HT-29 (cell line): ENCODE measurements around the gene HLA-B. TPM values are rescaled to one million over a fixed set of nuclear protein-coding genes. Genes with fewer than 3 reads are reported as not detected.
"Not testable (repeated sequence)": the region's sequence is repeated elsewhere in the genome, so short reads cannot be mapped to it uniquely, and the experiment has no call there.

ENCODE experiments used
- DNase-seq: peaks from one replicate; pipeline ENCODE4 v3.0.0-alpha.2; 2015; ENCODE audit warnings: low spot score
- total RNA-seq: library from RNA; depleted of rRNA; stranded (reverse); fragments of >200 nt; shearing (Covaris generic); gene quantifications from 2 replicates; pipeline ENCODE4 v1.2.3, GENCODE V29; 2014

Gene HLA-B
- total RNA-seq, 1 experiment from 2014 or later: 15.3 TPM

DNA sequence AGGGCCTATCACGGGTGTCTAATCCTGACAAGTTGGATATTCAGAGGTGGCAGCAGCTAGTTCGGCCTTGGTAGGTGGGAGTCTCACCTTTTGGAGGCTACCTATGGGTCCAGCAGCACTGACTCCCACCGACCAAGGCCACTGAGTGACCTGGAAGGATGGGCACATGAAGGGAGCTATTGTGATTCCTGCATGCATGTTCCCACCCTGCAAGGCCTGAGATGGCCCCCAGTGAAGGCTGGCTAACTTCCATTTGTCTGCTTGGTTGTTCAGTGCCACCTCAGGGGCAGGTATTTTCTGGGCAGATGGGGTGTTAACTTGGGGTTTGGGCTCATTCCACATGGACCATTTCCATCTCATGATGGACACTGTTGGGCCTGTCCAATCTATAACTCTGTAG lies 28.1 kb upstream of the HLA-B start:
- DNase-seq: no peak

DNA sequence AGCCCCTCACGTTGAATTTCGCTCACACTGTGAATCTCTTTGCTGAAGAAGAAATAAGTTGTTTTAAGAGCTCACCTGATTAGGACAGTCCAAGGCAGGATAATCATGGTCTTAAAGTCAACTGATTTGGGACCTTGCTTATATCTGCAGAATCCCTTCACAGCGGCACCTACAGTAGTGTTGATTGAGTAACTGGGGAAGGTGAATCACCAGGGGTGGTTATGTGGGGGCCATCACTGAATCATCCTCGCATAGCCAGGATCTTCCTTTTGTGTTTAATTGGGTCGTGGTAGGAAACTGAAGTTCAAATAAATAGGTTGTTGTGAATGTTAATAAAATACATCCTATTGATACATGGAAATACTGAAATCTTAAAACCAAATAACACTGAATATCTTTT lies 26.2 kb upstream of the HLA-B start:
- DNase-seq: no peak

DNA sequence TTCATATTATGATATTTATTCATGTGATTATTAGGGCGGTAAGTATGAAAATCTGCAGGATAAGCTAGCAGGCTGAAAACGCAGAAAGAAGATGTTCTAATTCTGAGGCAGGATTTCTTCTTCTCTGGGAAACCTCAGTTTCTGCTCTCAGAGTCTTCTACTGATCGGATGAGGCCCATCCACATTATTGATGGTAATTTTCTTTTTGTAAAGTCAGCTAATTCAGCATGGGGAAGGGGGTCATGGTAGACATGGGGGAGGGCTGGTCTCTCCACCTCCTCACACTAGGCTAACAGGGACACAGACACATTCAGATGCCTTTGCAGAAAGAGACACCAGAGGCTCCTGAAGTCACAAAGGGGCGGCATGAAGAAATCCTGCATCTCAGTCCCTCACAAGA lies 24.7 kb upstream of the HLA-B start:
- DNase-seq: no peak

DNA sequence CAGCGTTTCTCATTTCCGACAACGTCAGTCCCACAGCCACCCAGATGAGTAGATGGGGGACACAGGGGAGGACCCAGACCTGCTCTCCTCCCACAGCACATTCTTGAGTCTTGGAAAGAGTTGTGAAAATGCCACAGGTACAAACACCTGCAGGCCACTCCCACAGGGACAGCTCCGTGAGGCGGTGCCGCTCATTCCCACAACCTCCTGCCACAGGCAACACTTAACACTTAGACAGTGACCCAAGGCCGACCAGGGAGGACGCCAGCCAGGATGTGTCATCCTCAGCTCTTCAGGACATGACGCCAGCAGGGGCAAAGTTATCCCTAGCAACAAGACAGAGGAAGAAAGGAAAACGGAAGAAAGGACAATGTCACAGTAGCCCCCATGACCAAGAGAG lies 22.9 kb upstream of the HLA-B start:
- no peak for DNase-seq

DNA sequence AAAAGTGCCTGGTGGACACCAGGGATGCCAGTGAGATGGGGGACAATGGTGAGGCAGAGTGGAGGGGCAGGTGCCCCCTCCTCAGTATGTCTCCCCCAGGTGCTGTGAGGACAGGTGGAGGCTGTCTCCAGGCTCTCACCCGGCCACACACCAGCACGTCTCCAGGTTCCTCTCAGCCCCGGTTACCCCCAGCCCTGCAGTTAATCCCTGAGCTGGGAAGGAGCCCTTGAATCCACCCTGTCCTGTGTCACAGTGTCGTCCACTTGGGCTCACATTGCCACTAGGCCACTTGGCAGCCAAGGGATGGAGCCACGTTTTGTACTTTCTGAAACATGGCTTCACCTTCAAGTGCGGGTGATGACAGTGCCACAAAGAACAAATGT lies 21.7 kb upstream of the HLA-B start:
- DNase-seq: no peak

DNA sequence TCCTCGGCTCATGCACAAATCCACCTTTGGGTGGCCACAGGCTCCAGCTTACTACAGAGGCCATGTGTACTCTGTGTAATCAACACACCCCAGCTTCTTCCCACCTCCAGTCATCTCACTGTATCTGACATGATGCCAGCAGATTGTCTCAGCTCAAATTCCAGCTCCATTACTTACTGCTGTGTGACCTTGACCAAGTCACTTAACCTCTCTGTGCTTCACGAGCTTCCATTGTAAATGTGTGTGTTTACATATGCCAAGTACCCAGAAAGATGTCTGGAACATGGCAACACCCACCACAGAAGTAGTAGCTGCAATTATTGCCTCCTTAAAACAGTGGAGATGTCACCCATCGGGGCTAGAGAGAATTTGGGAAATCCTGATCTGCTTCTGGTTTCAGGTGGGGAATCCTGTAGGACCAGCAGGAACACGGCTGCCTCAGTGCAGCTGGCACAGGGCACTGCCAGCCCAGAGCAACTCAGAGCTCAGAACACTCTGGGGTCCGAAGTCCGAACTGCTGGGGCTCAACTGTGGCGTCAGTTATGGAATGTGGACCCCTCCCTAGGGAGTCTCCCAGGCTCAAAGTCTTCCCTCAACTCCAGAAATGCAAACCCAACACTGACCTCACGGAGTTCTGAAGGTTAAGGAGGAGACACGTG lies 21.2 kb upstream of the HLA-B start:
- peak; percentile 33 for DNase-seq

DNA sequence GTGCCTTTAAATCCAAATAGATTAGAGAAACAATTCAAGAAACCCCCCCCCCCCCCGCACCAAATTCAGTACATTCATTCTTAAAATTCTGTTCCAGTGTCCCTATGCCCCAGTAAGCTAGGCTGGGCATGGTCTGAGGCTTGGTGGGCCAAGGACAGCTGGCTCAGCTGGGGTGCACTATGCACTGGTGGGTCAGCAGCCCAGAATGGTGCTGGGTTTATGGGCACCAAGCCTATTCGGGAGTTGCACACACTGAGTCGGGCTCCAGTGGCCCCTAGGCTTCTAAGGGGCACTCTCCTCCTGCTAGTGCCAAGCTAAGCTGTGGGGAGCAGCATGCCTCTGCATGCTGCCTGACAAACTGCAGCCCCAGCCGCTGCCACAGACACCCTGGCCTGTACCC lies 20.1 kb upstream of the HLA-B start:
- no peak for DNase-seq

DNA sequence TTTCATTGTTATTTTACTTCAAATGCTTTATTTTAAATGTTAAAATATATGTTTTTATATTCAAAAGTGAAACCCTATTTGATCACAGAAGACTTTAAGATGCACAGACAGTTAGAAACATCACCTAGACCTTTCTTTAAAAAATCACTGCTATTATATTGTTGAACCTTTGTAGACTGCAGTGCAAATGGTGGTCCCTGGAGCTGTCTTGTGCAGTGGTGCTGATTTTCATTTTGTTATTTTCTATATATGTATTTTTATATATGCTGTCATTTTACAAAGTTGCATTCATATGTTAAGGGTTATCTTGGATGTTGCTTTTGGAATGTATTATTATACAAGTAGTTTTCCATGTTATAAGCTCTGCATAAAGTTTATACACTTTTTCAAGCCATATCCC lies 18.7 kb upstream of the HLA-B start:
- no peak for DNase-seq

DNA sequence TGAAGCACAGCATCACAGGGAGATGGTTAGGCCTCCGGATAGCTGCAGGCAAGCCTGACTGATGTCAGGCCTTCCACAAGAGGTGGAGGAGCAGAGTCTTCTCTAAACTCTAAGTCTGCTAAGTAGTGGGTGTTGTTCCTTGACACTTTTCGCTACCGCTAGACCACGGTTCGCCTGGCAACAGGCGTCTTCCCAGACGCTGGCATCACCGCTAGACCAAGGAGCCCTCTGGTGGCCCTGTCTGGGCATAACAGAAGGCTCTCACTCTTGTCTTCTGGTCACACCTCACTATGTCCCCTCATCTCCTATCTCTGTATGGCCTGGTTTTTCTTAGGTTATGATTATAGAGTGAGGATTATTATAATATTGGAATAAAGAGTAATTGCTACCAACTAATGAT lies 17.1 kb upstream of the HLA-B start:
- not testable (repeated sequence) for DNase-seq

DNA sequence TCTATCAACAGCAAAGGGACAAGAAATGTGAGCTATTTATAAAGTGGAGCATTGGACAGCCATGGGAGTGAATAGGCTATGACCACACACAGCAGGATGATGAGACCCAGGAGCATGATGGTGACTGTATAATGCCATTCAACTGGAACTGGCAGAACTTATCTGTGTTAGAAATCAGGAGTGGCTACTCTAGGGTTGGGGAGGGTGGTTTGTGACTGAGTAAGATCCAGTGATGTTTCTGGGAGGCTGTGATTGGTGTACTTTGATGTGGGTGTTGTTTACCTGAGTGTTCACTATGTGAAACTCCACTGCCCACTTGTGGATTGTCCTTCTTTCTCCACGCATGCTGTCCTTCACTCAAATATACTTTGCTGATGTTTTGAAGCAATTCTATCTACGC lies 11.5 kb upstream of the HLA-B start:
- DNase-seq: no peak

DNA sequence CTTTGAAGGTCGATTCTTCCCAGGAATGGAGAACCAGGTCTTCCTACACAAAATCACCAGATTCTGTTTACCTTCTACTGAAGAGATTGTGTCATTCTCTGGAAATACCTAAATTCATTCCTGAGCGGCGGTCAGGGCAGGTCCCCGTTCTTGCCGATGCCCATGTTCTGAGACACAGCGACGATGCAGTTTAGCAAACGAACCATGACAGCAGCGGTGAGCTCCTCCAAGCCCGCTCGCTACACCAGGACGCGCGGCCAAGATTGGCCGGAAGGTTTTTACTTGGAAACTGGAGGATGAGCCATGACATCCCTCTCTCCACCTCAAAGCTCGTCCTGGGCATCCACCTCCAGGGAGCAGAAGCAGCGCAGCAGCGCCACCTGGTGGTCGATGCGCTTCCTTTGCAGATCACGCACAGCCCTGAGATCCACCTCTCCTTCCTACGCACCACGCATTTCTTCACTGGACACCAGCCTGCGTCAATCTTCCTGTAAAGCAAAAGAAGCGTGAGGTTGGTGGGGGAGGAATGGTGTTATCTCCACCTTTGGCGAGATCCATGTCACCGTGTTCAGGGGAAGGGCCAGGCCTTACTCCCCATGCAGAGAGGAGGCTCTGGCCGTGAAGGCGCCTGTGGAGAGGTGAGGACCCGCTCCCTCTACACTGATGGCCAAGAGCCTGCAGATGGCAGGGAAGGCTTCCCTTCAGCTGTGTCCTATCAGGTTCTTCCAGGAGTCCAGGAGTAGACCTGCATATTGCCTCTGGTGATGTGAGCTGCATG lies 9.9 kb upstream of the HLA-B start:
- DNase-seq: peak; percentile 95

DNA sequence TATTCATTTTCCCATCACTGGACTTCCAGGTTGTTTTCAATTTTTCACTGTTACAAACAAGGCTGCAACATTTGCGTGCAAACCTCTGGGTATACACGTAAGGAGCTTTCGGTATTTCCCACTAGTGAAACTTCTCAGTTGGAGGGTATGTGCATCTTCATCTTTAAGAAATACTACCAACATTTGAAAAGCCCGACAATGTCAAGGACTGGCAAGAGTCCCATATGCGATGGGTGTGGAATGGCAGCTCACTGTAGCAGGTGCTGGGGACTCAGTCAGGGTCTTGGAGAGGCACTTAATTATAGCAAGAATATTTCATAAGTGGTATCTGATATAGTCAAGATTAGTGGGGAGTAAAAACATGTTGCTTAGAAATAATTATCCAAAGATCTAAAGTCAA lies 8.9 kb upstream of the HLA-B start:
- DNase-seq: no peak

DNA sequence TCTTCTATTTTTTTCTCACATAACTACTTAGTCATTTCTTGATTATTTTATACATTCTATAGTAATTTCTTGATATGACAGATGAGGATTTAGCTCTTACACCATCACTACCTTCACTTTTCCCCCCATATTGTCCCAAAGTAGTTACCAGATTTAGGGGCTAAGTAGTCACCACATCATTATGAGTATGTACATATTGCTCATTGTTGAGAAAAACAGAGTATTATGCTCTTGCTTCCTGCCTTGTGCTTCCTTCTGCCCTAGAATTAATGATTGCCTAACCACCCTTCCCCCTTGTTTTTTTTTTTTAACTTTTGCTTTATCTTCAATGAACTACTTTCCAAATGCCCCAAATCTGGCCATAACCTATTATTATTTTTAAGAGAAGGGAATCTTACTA lies 6.8 kb upstream of the HLA-B start:
- no peak for DNase-seq

DNA sequence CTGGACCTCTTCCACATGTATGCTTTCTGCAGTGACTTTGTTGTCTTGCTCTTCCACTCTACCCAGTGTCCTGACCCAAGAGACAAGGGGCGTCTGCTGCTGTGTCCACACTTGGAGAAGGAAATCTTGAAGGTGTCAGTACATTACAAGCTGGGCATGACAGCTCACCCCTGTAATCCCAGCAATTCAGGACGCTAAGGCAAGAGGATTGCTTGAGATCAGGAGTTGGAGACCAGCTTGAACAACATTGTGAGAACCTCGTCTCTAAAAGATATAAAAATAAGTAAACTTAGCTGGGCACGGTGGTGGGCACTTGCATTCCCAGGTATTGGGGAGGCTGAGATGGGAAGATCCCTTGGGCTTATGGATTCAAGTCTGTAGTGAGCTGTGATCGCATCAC lies 5.8 kb upstream of the HLA-B start:
- DNase-seq: no peak

DNA sequence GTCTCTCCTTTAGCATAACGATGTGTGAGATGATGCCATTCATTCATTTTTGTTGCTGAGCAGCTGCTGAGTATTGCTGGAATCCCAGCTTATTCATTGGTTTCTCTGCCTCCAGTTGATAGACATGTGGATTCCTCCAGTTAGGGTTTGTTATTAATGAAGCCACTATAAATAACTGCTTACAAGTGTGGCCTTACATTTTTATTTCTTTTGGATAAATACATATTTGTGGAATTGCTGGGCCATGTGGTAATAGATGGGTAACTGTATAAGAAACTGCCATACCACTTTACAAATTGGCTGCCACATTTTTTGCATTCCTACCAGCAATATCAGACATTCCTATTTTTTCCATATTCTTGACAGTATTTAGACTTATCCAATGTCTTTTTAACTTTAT lies 2.6 kb upstream of the HLA-B start:
- no peak for DNase-seq

DNA sequence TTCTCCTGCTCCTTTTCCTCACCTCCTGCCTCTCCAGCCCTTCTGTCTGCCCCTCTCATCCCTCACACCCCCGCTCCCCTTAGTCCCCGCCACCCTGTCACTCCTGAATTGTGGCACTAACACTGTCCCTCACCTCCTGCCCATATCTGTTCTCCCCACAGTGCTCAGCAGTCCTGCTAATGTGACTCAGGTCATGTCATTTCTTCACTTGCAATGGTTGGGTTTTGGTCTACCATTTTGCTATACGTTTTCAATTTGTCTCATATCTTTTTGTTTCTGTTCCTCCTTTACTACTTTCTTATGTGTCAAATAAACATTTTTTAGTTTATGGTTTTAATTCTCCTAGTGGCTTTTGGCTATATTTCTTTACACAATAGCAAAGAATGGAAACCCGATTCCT lies 1.3 kb upstream of the HLA-B start:
- DNase-seq: no peak

DNA sequence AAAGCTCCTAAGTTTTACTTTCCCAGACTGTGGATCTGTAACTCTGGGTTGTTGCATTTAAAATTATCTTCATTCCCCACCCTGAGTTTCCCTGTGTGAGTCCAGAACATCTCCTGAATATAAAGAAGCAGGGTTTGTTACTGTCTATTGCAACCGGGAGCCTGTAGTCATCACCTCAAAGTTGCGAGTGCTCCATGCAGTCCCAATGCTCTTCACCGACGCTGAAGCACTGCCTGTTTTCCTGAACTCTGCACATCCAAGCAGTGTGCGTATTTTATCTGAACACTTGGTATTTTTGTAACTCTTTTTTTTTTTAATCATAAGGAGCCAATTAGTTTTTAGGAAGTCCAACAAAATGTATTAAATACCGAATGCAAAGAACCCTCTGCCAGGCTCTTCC lies 907 bp upstream of the HLA-B start:
- no peak for DNase-seq

DNA sequence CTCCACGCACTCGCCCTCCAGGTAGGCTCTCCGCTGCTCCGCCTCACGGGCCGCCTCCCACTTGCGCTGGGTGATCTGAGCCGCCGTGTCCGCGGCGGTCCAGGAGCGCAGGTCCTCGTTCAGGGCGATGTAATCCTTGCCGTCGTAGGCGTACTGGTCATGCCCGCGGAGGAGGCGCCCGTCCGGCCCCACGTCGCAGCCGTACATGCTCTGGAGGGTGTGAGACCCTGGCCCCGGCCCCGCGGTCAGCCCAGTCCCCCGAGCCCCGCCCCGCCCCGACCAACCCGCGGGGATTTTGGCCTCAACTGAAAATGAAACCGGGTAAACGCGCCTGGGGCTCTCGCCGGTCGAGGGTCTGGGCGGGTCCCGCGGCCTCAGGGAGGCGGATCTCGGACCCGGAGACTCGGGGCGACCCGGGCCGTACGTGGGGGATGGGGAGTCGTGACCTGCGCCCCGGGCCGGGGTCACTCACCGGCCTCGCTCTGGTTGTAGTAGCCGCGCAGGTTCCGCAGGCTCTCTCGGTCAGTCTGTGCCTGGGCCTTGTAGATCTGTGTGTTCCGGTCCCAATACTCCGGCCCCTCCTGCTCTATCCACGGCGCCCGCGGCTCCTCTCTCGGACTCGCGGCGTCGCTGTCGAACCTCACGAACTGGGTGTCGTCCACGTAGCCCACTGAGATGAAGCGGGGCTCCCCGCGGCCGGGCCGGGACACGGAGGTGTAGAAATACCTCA lies 598 bp downstream of the HLA-B start:
- DNase-seq: no peak

DNA sequence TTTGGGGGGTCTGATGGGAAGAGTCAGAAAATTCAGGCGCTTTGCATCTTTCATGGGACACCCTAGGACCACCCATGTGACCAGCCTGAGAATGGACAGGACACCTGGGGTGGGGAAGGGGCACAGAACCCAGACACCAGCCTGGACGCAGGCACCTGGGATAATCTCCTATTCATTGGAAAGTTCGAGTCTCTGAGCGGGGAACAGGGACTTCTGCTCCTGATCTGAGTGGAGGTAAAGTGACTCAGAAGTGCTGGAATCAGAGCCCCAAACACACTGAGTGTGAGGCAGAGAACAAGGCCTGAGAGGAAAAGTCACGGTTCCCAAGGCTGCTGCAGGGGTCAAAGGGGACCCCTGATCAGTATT lies 1.4 kb downstream of the HLA-B start:
- DNase-seq: no peak

DNA sequence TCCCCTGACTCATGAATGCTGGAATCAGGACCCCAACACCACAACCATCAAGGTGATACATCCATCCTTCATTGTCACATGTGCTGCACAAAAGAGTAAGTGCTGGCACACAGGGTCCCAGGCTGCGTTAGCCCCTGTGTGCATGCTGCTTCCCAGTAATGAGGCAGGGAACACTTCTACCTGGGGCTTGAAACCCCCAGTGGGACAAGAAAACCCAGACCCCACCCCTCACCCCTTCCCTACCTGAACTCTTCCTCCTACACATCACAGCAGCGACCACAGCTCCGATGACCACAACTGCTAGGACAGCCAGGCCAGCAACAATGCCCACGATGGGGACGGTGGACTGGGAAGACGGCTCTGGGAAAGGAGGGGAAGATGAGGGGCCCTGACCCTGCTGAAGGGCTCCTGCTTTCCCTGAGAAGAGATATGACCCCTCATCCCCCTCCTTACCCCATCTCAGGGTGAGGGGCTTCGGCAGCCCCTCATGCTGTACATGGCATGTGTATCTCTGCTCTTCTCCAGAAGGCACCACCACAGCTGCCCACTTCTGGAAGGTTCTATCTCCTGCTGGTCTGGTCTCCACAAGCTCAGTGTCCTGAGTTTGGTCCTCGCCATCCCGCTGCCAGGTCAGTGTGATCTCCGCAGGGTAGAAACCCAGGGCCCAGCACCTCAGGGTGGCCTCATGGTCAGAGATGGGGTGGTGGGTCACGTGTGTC lies 2.0 kb downstream of the HLA-B start:
- DNase-seq: no peak

DNA sequence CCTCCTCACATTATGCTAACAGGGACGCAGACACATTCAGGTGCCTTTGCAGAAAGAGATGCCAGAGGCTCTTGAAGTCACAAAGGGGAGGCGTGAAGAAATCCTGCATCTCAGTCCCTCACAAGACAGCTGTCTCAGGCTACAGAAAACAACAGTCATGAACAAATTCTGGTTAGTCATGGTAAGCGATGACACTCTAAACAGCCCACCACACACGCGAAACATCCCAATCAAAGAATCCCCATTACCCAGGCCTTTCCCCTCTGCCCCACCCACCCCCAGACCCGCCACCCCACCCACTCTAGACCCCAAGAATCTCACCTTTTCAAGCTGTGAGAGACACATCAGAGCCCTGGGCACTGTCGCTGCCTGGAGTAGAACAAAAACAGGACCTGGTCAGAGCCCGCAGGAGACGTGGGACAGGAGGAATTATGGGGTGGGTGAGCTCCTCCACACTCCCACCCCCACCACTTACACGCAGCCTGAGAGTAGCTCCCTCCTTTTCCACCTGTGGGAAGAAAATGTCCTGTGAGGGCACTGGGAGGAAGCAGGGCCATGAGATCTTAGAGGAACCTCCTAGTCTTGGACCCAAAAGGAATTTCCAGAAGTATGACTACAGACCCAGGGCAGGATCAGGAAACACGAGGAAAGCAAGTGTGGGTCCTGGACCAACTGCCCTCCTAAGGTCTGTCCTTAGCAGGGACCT lies 2.7 kb downstream of the HLA-B start:
- no peak for DNase-seq
